Activated T-cell treated with anti-CD3 and anti-CD28 coated beads for 24 hours (primary cell): Measurements from ENCODE around the gene P4HA2.

Experiments
- DNase-seq: peaks from one replicate; pipeline ENCODE4 v3.0.0-alpha.2; 2020; ENCODE audit warnings: low read depth

Gene P4HA2

DNA sequence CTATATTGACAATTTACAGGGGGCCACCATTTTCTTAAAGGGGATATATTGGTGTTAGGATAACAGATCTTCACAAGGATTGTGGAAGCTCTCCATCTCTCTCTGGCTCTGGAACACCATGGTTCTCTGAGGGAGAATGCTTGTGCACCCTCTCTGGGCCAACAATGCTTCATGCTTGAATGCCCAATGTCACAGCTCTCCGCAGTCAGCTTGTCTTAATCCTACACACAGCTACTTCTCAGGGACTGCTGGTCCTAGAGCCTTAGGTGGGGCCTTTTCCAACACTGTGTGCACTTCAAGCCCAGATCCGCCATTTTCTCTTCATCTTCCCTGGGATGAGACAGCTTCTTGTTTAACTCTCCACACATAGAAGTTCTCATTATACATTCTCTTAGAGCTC lies 22.9 kb upstream of the P4HA2 start:
- DNase-seq: no peak

GRCh38 chr5:132246806-132247205 lies 19.2 kb upstream of the P4HA2 start:
- no peak for DNase-seq

- DNase-seq: no peak
Observed at GRCh38 chr5:132245593-132245992, 17.9 kb upstream of the P4HA2 start.

DNA sequence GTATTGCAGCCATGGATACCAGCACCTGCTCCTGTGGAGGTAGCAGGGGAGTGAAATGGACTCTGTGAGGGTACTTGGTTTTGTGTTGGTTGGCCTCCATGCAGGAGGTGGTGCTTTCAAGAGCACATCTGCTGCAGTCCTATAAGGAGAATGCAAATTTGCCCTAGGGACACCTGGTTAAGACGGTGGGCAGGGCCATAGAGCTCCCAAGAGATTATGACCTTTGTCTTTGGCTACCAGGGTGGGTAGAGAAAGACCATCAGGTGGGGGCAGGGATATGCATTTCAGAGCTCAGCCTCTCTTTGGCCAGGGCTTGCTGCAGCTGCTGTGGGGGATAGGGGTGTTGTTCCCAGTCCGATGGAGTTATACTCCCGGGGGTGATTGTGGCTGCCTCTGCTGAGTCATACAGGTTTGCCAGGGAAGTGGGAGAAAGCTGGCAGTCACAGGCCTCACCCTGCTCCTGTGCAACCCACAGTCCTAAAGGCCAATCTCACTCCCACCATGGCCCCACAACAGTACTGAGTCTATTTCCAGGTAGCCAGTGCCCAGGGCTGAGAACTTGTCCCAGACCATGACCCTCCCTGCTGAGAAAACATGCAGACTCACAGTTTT lies 15.8 kb upstream of the P4HA2 start:
- no peak for DNase-seq

GRCh38 chr5:132239776-132240175 lies 12.1 kb upstream of the P4HA2 start:
- DNase-seq: no peak

DNA sequence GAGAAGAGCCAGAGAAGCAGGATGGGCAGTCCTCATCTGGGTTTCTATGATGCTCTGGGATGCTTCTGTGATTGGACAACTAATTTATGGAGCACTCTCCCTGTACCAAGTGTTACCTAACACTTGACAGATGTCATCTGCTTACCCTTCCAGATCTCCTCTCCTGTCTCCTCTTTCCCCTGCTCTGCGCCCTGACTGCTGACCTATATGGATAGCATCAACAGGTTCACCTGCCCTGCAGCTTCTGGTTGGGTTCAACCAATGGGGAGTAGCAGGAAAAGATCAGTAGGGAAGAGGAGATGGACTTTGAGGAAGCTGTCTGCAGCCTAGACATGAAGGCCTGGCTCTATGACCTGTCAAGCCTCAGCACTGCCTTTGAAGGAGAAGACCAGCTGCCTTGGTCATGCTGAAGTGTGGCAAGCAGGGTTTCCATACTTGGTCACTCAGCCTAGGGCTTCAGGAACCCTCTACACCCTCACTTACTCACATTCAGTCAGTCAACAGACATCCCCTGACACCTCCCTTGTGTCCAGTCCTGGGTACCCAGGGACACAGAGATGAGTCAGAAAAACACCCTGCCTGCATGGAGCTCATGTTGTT lies 11.3 kb upstream of the P4HA2 start:
- no peak for DNase-seq

GRCh38 chr5:132238169-132238744 lies 10.6 kb upstream of the P4HA2 start:
- peak; percentile 71 for DNase-seq

- no peak for DNase-seq
Observed at GRCh38 chr5:132237670-132238069, 10.0 kb upstream of the P4HA2 start.

DNA sequence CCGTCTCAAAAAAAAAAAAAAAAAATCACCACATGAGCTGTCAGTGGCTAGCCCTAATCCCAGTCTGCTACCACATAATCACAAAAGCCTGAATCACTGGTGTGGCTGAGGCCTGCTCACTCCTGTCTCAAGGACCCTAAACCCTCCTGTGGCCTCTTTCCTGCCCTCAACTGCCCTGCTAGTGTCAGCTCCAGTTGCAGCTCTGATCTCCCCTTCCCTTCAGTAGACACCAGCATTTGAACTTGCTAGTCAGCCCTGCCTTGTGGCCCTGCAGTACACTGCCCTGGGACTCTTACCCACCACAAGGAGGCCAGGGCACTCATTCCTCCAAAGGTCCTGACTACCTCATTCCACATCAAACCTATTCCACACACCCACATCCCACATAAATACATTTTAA lies 9.5 kb upstream of the P4HA2 start:
- no peak for DNase-seq

- no peak for DNase-seq
Observed at GRCh38 chr5:132235340-132235739, 7.7 kb upstream of the P4HA2 start.

GRCh38 chr5:132234684-132235062 lies 7.0 kb upstream of the P4HA2 start:
- no peak for DNase-seq

DNA sequence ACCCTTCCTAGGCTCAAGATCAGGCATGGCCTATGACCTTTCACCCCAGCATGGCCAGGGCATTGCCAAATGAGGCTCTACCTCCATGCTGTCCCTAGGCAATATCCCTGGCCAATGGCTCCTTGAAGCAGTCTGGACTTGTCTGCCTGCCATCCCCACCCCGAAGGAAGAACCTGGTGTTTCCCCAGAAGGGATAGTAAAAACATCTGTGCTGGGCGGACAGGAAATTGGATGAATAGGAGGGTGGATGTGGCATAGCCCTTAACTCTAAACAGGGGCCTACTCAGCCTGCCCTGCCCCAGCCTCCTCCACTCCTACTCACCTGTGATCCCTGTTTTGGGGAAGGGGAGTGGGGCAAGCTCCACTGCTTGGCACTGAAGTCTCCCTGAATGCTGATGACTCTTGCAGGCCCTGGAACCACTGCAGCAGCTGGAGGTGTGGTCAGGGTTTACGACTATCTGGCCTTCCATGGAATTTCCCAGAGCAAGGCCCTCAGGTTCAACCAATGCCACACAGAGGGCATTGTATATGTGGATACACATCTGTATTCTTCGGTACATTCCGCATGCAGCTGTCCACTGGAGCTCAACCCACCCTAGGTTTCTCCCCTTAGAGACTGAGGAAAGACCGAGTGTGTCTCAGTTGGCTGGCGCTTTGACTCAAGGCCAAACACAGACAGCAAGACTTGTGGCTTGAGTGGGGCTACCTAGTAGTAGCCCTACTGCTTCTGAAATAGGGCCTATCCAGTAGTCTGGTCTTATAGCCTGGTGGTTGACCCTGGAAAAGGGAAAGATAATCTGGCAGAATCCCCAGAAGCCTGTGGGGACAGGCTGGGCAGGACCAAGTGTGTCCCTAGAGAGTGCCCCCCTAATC lies 6.4 kb upstream of the P4HA2 start:
- no peak for DNase-seq

GRCh38 chr5:132233081-132233480 lies 5.4 kb upstream of the P4HA2 start:
- no peak for DNase-seq

DNA sequence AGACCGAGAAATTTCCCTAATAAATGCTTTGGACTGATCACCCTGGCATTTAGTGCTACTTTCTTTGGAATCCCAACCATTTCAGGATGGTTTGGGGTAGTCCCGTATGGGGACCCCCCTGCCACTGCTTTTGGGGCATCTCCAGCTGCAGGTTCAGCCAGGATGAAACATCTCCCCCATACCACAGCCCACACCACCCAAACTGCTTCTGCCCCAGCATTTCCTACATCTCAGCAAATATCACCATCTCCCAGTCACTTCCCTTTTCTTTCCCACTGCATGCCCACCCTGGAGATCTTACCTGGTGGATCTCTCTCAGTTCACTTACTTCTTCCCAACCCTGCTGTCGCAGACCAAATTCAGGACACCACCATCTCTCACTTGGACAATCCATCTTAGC lies 4.8 kb upstream of the P4HA2 start:
- DNase-seq: no peak

DNA sequence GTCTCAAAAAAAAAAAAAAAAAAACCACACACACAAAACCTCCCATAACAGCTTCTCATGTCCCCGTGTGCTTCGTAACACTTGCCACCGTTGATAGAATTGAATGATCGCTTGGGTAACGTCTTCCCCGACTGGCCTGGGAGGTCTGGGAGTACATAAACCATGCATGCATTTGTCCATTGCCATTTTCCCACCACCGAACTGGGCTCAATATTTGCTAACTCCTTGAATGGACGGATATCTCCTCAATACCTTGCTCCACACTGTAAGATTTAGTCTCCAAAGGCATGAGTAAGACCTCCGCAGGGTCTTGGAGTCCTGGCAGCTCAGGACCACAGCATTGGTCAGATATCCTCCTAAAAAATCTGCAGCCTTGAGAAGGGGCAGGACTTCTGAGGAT lies 3.2 kb upstream of the P4HA2 start:
- no peak for DNase-seq

DNA sequence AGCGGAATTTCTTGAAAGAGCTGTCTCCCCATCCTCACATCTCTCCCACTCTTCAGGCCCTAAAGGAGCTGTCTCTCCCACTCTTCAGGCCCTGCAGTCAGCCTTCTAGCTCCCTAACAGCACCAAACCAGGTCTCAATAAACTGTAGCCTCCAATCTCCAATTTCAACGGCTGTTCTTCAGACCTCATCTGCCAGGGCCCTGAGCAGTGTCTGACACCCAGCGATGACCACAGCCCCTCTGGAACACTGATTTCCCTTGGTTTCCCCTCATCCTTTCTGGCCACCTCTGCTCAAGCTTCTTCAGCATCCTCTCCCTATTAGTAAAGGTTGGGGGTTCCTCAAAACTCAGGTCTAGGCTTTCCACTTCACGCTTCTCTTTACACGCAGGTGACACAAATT lies 1.6 kb upstream of the P4HA2 start:
- DNase-seq: no peak

DNA sequence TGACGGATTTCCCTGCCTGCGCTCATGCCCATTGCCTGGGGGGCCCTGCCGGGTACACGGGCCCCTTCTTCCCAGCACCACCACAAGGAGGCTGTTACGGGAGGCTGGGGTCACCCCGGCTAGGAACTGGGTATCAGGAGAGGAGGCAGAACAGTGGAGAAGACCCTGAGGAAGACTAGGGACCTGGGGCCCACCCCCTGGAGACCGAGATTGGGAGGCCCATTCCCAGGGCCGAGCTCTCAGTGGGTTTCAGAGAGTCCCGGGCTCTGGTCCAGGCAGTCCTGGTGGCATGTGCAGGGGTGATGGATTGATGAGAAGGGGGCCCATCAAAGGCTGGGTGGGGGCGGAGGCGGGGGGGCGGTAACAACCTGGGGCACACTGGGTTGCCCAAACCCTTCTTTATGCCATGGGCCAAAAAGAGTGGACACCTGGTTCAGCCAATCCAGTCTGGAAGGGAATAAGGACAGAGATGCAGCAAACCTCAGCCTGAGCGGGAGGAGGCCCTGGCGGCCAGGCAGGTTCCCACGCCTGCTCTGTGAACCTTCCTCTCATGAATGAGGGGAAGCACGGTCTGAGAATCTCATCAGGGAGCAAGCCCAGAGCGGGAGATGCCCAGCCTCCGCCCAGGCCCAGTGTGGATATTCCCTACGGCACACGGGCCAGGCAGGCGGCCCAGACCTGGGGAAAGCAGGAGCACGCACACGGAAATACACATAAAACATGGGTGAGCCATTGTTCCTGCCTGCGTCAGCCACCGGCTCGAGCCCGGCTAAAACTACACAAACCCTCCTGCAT lies 785 bp upstream of the P4HA2 start:
- no peak for DNase-seq

- DNase-seq: no peak
Observed at GRCh38 chr5:132227235-132227484, 493 bp downstream of the P4HA2 start.

GRCh38 chr5:132226516-132227234 lies 978 bp downstream of the P4HA2 start:
- DNase-seq: no peak

- DNase-seq: no peak
Observed at GRCh38 chr5:132225165-132226032, 2.3 kb downstream of the P4HA2 start.

DNA sequence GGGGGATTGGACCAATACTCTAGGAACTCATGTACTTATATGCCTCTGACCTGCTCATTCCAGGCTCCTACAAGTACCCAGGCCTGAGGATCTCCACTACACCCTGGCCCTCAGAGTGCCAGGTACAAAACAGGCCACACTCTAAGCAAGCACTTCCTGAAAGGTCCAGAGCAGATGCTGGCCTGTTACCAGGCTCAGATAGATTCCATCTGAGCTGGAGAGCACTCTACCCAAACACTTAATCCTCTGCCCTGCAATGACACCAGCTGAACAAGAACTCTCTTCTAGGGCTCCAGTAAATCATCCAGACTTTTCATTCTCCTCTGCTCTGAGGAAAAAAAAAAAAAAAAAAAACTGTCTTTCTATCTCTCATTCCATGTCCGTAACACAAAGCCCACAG lies 2.9 kb downstream of the P4HA2 start:
- no peak for DNase-seq
